ENCODE measurements around the gene PRSS56.

GRCh38 chr2:232519581-232520438 lies at the start of gene PRSS56:
- TF ChIP-seq POLR2A (IDR thresholded peaks at IDR 0.05) = no peak
- TF ChIP-seq CTCF (IDR thresholded peaks at IDR 0.05) = no peak

Data from breast epithelium (tissue), 3 donors.